Right lobe of liver (tissue), 6 donors: ENCODE data around the gene SRPK3. TPM values are rescaled to one million over a fixed set of nuclear protein-coding genes. Genes with fewer than 3 reads are reported as not detected.

Source experiments
- ATAC-seq, 4 donors: fragments of 200-7000 bp; cut with Tn5 transposase; one replicate each; pipeline ENCODE4 v1.9.1; 2020; ENCODE audit warnings: mild to moderate bottlenecking in 4 of 4, moderate library complexity in 4 of 4
- DNase-seq, 3 donors: peaks; one replicate each; pipeline ENCODE4 v3.0.0-alpha.2; 2020
- H3K27ac ChIP-seq, 3 donors: fragments of 200-600 bp; one replicate each; pipeline ENCODE4 v1.8.0; 2022
- H3K27me3 ChIP-seq, 2 donors: fragments of 200-600 bp; one replicate each; pipeline ENCODE4 v1.8.0; 2022
- H3K36me3 ChIP-seq, 4 donors: fragments of 200-600 bp; sonication (generic) in 1 of 4; one replicate each; pipeline versions ENCODE4 v1.5.1 to v1.8.0; 2017 to 2022; ENCODE audit warnings: control low read depth in 1 of 4
- H3K4me1 ChIP-seq, 4 donors: fragments of 200-600 bp; sonication (generic) in 1 of 4; one replicate each; pipeline versions ENCODE4 v1.5.1 to v1.8.0; 2017 to 2022; ENCODE audit warnings: control low read depth in 1 of 4
- H3K4me3 ChIP-seq, 3 donors: fragments of 200-600 bp; one replicate each; pipeline ENCODE4 v1.8.0; 2022
- H3K9me3 ChIP-seq, 4 donors: fragments of 200-600 bp; sonication (generic) in 1 of 4; one replicate each; pipeline versions ENCODE4 v1.5.1 to v1.8.0; 2017 to 2022; ENCODE audit warnings: control low read depth in 1 of 4
- CTCF ChIP-seq, 4 donors: fragments of 200-600 bp in 3 of 4; fragments of 450-650 bp in 1 of 4; IDR thresholded peaks; one replicate each; pipeline versions ENCODE4 v1.5.1 to v1.8.0; 2016 to 2022; ENCODE audit warnings: antibody characterized with exemption in 4 of 4, mild to moderate bottlenecking in 2 of 4
- POLR2A ChIP-seq: fragments of 450-650 bp; IDR thresholded peaks from one replicate; pipeline ENCODE4 v1.6.1; 2017; ENCODE audit warnings: antibody characterized with exemption, mild to moderate bottlenecking
- WGBS: methylation state at CpG from one replicate; pipeline ENCODE4 v1.1.6; 2018; ENCODE audit warnings: low coverage, low lambda C conversion rate; ENCODE audit not compliant: insufficient coverage; ENCODE audit errors: missing lambda C conversion rate; 5-methylcytosine and 5-hydroxymethylcytosine counted together
- intact Hi-C, 2 donors: fragments of 100-400 bp; cut with DNase I; formaldehyde crosslinking; loops; one replicate each; pipeline versions ENCODE4 v1.11.2 to v1.14.1; 2022
- total RNA-seq, 6 experiments: library from RNA; depleted of rRNA in 2 of 6; stranded (reverse); fragments of >200 nt in 2 of 6; fragmentation: NEBNext Ultra II Directional in 3 of 6; extraction: Animal tissue kit (Norgen Biotek cat#: 25700) in 3 of 6; gene quantifications; one replicate each; pipeline versions ENCODE4 v1.1.0 to v1.2.4, GENCODE V29; 2016 to 2023
- donor health status: DM: no; HTN: yes; CAD: no.
- donor health status: DM: no; HTN: no; CAD: no.
- donor health status: DM: no; HTN: no; CAD: no.
- donor health status: DM: no; HTN: yes; CAD: no.
- donor health status: DM: no; HTN: yes; CAD: no.

The SRPK3 gene
- total RNA-seq, 6 experiments from 2014 or later, result not detected

GRCh38 chrX:153791104-153791852 lies 10.4 kb downstream of the SRPK3 start:
- H3K27me3 ChIP-seq, result no peaks in the 10 kb centered on the region
- WGBS, result 69% methylated on average over 9 of the region's 17 CpGs
- no peaks in the 10 kb centered on the region for H3K9me3 ChIP-seq
- H3K36me3 ChIP-seq, result peaks cover 0 to under 1% (median 0%) of the 10 kb centered on the region in 4 donors
- no peak overlapping the region for H3K4me3 ChIP-seq
- TF ChIP-seq POLR2A (no peak), CTCF (IDR thresholded peaks at IDR 0.05) (no peak)
- H3K4me1 ChIP-seq, result no peaks in the 10 kb centered on the region
- H3K27ac ChIP-seq, result no peak overlapping the region
- intact Hi-C loops, result no loop called here
- no peak for ATAC-seq
- no peak for DNase-seq

- intact Hi-C loops, result no loop called here
- Histone ChIP-seq H3K27ac (no peak overlapping the region), H3K27me3 (no peaks in the 10 kb centered on the region), H3K36me3 (no peaks in the 10 kb centered on the region), H3K4me1 (no peaks in the 10 kb centered on the region), H3K9me3 (no peaks in the 10 kb centered on the region), H3K4me3 (no peak overlapping the region)
- WGBS, result 63% methylated on average over 3 of the region's 6 CpGs
- ATAC-seq, result no peak
- DNase-seq, result no peak
- TF ChIP-seq POLR2A (no peak), CTCF (IDR thresholded peaks at IDR 0.05) (no peak)
Measured at GRCh38 chrX:153792368-153792767, 11.5 kb downstream of the SRPK3 start.

GRCh38 chrX:153793291-153793690 lies 12.4 kb downstream of the SRPK3 start:
- H3K36me3 ChIP-seq, result no peaks in the 10 kb centered on the region
- WGBS, result 6% methylated on average over 3 of the region's 7 CpGs

GRCh38 chrX:153794018-153794896 lies 13.4 kb downstream of the SRPK3 start, which contains the start of the genes IDH3G and SSR4:
IDH3G (minus strand) TSS chrX:153794375; CDS start chrX:153794326, 49 bp downstream.
SSR4 (plus strand) TSS chrX:153794668; CDS start chrX:153794688, 20 bp downstream.
- peak; percentile 91 to 95 (median 92) for DNase-seq
- peak; percentile 92 to 94 (median 94) for ATAC-seq
- WGBS, result 18% methylated on average over 25 of the region's 92 CpGs

More at GRCh38 chrX:153793291-153793690, 12.4 kb downstream of the SRPK3 start:
- TF ChIP-seq CTCF (IDR thresholded peaks at IDR 0.05), result no peak
- peak; percentile 28 for TF ChIP-seq POLR2A
- peak overlapping the region; percentile 69 to 92 (median 89) for H3K27ac ChIP-seq
- intact Hi-C loops, result no loop called here
- H3K4me1 ChIP-seq, result no peaks in the 10 kb centered on the region
- H3K27me3 ChIP-seq, result no peaks in the 10 kb centered on the region
- DNase-seq (no peak), ATAC-seq (peak in 3 of 4 donors; percentile 3 to 28 (median 9))
- peak overlapping the region; percentile 62 to 78 (median 62) for H3K4me3 ChIP-seq
- no peaks in the 10 kb centered on the region for H3K9me3 ChIP-seq

More at GRCh38 chrX:153794018-153794896, 13.4 kb downstream of the SRPK3 start, which contains the start of the genes IDH3G and SSR4:
- H3K27ac ChIP-seq, result peak within 1 kb of the TSS; percentile 69 to 92 (median 89)
- TF ChIP-seq POLR2A, result peak; percentile 59
- TF ChIP-seq CTCF (IDR thresholded peaks at IDR 0.05), result peak in 3 of 4 donors; percentile 14 to 29 (median 22)
- no peaks in the 10 kb centered on the region for H3K27me3 ChIP-seq
- no peaks in the 10 kb centered on the region for H3K4me1 ChIP-seq
- no peaks in the 10 kb centered on the region for H3K9me3 ChIP-seq
- peak within 1 kb of the TSS; percentile 62 to 78 (median 62) for H3K4me3 ChIP-seq
- intact Hi-C loops, result no loop called here
- H3K36me3 ChIP-seq, result no peaks in the 10 kb centered on the region
